CMK (cell line): ENCODE data around the gene ZNF358.
A peak's percentile ranks its signal among the peaks of the same experiment; 100 is the strongest.

ENCODE experiments used
- DNase-seq: peaks from one replicate; pipeline ENCODE4 v3.0.0-alpha.2; 2010; ENCODE audit warnings: low read depth

ZNF358 gene

DNA sequence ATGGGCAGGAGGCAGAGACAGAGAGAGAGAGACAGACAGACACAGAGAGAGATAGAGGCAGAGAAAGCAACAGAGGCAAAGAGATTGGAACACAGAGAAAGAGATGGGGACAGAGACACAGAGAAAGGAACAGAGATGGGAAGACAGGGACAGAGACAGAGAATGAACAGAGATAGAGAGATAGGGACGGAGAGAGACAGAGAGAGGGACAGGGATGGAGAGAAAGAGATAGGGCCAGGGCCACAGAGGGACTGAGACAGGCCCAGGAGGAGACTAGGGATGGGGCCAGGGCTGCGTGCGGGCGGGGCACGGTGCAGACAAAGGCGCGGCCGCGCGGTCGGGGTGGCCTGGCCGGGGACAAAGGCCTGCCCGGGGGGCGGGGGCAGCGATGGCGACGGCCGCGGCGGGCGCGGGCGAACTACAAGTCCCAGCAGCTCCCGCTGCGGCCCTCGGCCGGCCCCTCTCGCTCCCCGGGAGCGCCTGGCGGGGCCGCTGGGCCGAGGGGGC, at the start of gene ZNF358:
TSS of gene ZNF358 (plus strand) at position 459 of the 507 bp plus-strand sequence. CDS start 3,140 bp downstream, outside the sequence.
- no peak for DNase-seq

DNA sequence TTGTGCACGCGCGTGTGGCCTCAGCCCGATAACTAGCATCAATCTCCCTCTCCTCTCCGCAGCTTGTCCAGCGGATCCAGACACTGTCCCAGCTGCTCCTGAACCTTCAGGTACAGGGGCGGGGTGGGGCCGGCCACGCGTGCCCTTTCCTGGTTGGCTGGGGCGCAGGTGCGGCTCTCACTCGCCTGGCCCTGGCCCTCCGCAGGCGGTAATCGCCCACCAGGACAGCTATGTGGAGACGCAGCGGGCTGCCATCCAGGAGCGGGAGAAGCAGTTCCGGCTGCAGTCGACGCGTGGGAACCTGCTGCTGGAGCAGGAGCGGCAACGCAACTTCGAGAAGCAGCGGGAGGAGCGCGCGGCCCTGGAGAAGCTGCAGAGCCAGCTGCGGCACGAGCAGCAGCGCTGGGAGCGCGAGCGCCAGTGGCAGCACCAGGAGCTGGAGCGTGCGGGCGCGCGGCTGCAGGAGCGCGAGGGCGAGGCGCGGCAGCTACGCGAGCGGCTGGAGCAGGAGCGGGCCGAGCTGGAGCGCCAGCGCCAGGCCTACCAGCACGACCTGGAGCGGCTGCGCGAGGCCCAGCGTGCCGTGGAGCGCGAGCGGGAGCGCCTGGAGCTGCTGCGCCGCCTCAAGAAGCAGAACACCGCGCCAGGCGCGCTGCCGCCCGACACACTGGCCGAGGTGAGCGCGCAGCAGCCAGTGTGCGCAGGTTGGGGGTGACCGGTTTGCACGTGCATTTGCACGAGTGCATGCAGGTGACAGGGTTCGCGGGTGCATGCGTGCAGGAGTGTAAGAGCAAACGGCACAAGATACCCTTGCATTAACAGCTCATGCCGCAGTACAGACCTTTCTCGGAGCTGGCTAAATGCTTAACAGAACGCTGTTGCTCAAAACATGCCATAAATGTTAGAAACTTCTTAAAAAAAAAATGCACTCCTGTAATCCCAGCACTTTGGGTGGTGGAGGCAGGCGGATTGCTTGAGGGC, 48.6 kb upstream of the ZNF358 start:
- DNase-seq = no peak

DNA sequence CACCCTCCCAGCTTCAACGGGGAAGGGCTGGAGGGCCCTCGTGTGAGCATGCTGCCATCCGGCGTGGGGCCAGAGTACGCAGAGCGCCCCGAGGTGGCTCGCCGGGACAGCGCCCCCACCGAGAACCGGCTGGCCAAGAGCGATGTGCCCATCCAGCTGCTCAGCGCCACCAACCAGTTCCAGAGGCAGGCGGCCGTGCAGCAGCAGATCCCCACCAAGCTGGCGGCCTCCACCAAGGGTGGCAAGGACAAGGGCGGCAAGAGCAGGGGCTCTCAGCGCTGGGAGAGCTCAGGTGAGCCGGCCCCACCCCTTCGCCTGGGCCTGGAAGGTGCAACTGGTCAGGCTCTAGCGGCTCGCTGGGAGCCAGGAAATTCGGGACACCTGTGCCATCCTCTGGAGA, 47.1 kb upstream of the ZNF358 start:
- DNase-seq = no peak

- no peak for DNase-seq
These were observed 46.1 kb upstream of the ZNF358 start for GRCh38 chr19:7469669-7470285.

DNA sequence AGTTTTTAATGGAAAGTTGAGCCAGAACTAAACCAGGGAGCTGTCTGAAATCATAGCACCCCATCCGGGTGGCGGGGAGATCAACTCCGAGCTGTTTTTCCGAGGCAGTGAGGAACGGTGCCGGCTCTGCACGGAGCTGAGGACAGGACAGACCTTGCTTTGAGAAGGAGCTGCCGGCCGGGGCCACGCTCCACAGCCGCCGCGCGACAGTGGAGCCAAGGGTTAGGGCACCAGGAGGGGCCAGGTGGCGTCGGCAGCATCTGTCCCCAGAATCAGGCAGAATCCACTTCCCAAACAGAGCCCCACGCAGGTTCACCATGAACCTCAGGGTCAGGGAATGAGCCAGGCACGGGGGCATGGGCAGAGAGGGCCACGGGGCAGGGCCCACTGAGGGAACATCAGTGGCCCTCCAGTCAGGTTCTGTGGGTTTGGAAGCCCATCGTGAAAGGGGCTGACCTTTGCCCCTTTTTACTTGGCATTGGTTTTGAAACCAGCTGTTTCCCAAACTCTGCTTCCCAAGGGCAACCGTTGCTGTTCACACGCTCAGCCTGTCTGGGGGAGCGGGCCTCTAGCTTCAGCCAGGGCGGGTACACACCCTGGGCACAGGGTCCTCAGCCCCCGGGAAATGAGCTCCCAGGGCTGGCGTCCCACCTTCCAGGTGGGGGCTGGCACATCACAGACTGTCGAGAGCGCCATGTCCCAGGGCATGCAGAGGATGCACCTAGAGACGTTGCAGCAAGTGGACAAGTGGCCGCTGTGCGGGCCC, 45.2 kb upstream of the ZNF358 start:
- no peak for DNase-seq

DNA sequence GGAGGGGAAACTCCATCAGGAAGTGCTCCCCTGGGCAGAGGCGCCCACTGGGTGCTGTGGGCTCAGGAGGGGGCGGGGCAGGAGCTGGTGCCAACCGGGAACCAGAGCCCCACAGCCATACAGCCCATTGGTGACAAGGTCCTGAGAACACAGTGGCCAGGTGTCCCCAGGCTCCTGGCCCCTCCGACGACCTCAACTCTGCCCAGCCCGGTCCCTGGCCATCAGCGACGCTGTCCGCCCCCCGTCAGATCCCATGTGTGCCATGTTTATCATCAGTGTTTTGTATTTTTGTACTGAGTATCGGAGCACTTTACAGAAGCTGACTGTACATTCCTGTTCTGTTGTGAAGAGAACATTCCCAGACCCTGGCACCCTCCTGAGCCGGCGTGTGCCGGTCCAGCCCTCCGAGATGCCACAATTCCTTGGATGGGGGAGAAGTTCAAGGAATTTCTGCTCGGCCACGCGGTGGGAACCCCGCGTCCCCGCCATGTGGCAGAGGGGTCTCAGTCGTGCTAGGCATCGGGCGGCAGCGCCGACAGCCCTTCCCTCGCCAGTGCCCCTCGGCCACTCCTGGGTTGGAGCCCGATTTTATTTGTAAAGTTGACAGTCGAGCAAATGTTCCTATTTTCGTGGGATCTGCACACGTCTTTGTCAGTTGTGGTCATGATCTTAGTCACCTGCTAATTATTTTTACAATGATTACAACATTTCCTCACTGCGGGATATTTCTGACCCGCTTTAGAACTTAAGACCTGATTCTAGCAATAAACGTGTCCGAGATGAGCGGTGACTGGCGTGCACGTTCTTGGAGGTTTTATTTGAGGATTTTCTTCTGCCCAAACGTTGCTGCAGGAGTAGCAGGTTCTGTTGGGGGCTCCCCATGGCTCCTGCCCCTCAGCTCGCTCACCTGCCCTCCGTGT, 43.9 kb upstream of the ZNF358 start:
- no peak for DNase-seq

- DNase-seq = no peak
These were observed 40.2 kb upstream of the ZNF358 start for GRCh38 chr19:7475665-7476064.

DNA sequence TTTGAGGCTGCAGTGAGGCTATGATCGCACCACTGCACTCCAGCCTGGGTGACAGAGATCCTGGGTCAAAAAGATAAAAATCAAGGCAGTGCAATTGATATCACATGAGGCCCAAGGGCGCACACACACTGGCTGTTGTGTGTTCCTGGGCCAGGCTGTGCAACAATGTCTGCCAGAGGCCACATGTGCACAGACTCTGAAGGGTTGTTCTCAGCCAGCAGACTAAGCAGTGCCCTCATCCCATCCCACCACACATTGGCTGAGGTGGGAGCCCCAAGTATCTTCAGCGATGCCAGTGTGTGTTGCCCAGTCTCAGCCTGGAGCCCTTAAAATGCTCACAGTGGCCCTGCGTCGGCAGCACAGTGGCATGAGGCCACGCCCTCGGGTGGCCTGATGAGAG, 39.7 kb upstream of the ZNF358 start:
- DNase-seq = no peak

- DNase-seq = no peak
These were observed 39.0 kb upstream of the ZNF358 start for GRCh38 chr19:7476777-7477494.

- DNase-seq = no peak
These were observed 38.1 kb upstream of the ZNF358 start for GRCh38 chr19:7477758-7478157.

- no peak for DNase-seq
These were observed 37.6 kb upstream of the ZNF358 start for GRCh38 chr19:7478173-7478842.

DNA sequence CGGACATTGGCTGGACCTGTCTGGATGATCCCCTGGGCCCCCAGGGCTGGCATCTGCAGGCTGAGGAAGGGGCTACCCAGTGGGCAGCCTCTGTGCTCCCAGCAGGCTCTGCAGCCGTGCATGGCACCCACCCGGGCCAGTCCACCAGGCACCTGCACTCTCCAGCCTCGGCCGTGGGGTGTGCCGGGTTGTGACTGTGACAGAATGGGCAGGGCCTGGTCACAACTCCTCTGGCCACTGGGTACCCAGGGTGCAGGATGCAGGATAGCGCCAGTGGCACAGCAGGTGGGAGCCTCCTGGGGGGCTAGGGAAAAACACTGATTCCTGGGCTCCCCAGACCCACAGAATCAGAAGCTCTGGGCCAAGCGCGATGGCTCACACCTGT, 37.1 kb upstream of the ZNF358 start:
- no peak for DNase-seq

- DNase-seq = no peak
These were observed 35.5 kb upstream of the ZNF358 start for GRCh38 chr19:7480222-7480969.

DNA sequence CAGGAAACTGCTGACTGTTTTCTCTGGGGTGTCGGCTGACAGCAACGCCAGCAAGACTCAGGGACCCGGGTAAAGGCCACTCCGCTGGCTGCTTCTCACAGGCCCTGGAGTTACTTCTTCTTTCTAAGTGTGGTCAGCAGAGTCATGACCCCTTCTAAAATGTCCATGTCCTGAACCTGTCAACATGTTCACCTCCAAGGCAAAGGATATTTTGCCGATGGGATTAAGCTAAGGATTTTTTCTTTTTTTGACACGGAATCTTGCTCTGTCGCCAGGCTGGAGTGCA, 35.0 kb upstream of the ZNF358 start:
- DNase-seq = no peak

DNA sequence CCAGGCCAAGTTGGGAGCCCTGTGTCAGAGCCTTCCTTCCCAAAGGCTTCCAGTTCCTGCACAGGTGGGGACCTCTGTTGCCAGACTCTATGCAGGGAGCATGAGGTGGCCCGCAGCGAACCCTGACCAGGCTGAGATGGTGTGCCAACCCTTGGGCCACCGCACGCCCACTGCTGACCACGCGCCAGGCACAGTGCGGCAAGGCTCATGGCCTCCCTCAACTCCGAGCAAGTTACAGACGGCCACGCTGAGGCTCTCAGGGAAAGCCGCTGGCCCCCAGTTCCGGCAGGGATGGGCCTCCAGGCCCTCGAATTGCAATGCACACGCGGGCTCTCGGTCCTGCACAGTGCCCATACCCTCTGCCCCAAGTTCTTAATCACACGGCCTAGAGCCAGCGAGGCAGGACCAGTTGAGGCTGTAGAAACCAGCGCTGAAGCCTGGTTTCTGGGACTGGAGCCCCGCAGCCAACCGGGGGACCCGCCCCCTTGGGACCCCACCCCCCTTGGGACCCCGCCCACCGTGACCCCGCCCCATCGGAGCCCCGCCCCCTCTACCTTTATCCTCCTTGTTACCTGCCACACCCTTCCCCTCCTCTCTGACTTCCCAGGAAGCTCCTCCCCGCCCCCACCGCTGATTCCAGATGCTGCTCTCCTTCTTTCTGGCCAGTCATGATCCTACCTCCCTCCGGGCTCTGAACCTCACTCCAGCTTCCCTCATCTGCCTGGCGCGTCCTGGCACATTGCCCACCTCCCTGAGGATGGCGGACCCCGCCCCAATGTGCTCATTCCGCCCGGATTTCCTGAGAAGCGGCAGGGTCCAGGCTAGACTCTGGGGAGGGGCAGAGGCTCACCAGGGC, 33.1 kb upstream of the ZNF358 start:
- peak; percentile 54 for DNase-seq

DNA sequence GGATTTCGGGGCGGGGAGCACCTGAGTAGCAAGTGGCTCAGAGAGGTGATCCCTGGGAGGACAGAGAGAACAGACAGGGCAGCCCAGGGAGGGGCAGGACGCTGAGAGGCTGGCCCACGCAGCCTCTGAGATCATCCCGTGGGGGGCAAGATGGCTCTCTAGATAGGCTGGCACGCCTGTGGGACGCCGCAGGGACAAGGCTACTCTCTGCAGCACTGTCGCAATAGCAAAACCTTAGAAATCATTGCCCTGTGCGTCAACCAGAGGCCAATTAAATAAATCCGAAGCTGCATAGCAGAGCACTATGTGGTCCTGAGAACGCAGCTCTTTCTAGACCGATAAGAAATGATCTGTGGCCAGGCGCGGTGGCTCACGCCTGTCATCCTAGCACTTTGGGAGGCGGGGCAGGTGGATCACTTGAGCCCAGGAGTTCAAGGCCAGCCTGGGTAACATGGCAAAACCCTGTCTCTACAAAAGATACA, 32.1 kb upstream of the ZNF358 start:
- no peak for DNase-seq

- DNase-seq = no peak
These were observed 29.0 kb upstream of the ZNF358 start for GRCh38 chr19:7486923-7487322.

- peak; percentile 79 for DNase-seq
These were observed 27.1 kb upstream of the ZNF358 start, which contains the start of gene PEX11G for GRCh38 chr19:7488736-7489353. Gene PEX11G, minus strand, starts transcription at chr19:7489035. Its CDS starts 25 bp downstream, at chr19:7489010.
